Natural killer cell (primary cell): ENCODE data around the gene MYO5B. TPM values are rescaled to one million over a fixed set of nuclear protein-coding genes. Genes with fewer than 3 reads are reported as not detected.

Experiments used
- ATAC-seq, 3 donors: fragments of 150-1000 bp in 2 of 3; fragments of 200-7000 bp in 1 of 3; cut with Tn5 transposase; 1 replicate in 1 of 3; 2 replicates in 2 of 3; pipeline ENCODE4 v1.10.0; 2021; ENCODE audit warnings: mild to moderate bottlenecking in 2 of 3, moderate library complexity in 2 of 3
- DNase-seq, 2 donors: peaks; one replicate each; pipeline versions ENCODE4 v3.0.0 to v3.0.0-alpha.2; 2013 to 2021; ENCODE audit warnings: mixed read lengths in 1 of 2
- H3K27ac ChIP-seq: one replicate; pipeline ENCODE4 v1.5.1; 2013; ENCODE audit warnings: mild to moderate bottlenecking, low read length
- H3K27me3 ChIP-seq: one replicate; pipeline ENCODE4 v1.6.1; 2013; ENCODE audit warnings: low read length; ENCODE audit not compliant: control insufficient read depth, insufficient read depth
- H3K36me3 ChIP-seq: one replicate; pipeline ENCODE4 v1.6.1; 2013; ENCODE audit warnings: low read length; ENCODE audit not compliant: control insufficient read depth, insufficient read depth
- H3K4me1 ChIP-seq: one replicate; pipeline ENCODE4 v1.6.1; 2013; ENCODE audit warnings: low read length; ENCODE audit not compliant: control insufficient read depth, insufficient read depth
- H3K4me3 ChIP-seq: one replicate; pipeline ENCODE4 v1.5.1; 2013; ENCODE audit warnings: low read length
- H3K9me3 ChIP-seq: one replicate; pipeline ENCODE4 v1.6.1; 2013; ENCODE audit warnings: low read length; ENCODE audit not compliant: control insufficient read depth, insufficient read depth
- H3K27ac Mint-ChIP-seq, 2 donors: one replicate each; pipeline ENCODE4 v1.8.0; 2022; ENCODE audit warnings: mild to moderate bottlenecking in 2 of 2, mixed read lengths in 2 of 2, moderate library complexity in 1 of 2
- H3K27me3 Mint-ChIP-seq, 2 donors: one replicate each; pipeline ENCODE4 v1.8.0; 2022; ENCODE audit warnings: low read depth in 2 of 2, mixed read lengths in 2 of 2
- H3K36me3 Mint-ChIP-seq: one replicate; pipeline ENCODE4 v1.8.0; 2022; ENCODE audit warnings: mixed read lengths
- H3K4me1 Mint-ChIP-seq, 2 donors: one replicate each; pipeline ENCODE4 v1.8.0; 2022; ENCODE audit warnings: mixed read lengths in 2 of 2
- H3K4me3 Mint-ChIP-seq: one replicate; pipeline ENCODE4 v1.8.0; 2022; ENCODE audit warnings: mild to moderate bottlenecking, moderate library complexity, mixed read lengths
- H3K9me3 Mint-ChIP-seq, 2 donors: one replicate each; pipeline ENCODE4 v1.8.0; 2022; ENCODE audit warnings: mixed read lengths in 2 of 2
- WGBS: methylation state at CpG from one replicate; pipeline ENCODE4 v1.1.7; 2013; ENCODE audit warnings: missing lambda C conversion rate; ENCODE audit not compliant: insufficient coverage; 5-methylcytosine and 5-hydroxymethylcytosine counted together
- intact Hi-C: fragments of 100-400 bp; cut with micrococcal nuclease; formaldehyde crosslinking; loops from one replicate; pipeline ENCODE4 v1.14.2; 2022
- total RNA-seq, 4 donors: library from RNA; stranded (reverse); fragments of 120-200 nt in 1 of 4; gene quantifications; one replicate each; pipeline versions ENCODE4 v1.2.3 to v1.2.4, GENCODE V29; 2013 to 2022
- TF ChIP-seq, protein P1 (sequence below): fragments of 200-600 bp; IDR thresholded peaks from one replicate; pipeline ENCODE4 v1.8.0; 2022; ENCODE audit warnings: antibody characterized with exemption

Gene MYO5B
- total RNA-seq, 3 donors from 2014 or later (not counting 1 experiment from before 2014, with no cell fraction given) = 0.33 TPM; not detected in 2

DNA sequence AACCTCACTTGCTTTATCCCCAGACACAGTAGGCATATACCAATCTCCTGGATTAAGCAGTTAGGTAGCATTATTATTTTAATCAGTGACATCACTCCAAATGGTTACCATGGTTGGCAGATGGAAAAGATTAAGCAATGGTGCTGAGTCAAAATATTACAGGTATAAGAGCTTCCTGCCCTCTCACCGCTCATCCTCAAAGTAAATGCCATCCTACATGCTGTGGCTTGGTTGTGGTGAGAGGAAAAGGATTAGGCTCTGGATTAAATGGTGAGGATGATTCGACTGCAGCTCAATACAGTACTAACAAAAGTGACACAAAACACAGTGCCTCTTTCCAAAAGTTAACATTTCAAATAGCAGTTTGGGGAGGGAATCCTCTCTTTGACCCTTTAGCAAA lies 272.7 kb downstream of the MYO5B start:
- Mint-ChIP-seq H3K27ac (no peak overlapping the region), H3K4me3 (no peak overlapping the region), H3K4me1 (no peaks in the 10 kb centered on the region), H3K9me3 (no peaks in the 10 kb centered on the region), H3K27me3 (peaks cover 32 to 74% of the 10 kb centered on the region in 2 donors), H3K36me3 (no peaks in the 10 kb centered on the region)
- no peak overlapping the region for H3K27ac ChIP-seq
- intact Hi-C loops = no loop called here
- no peak for ATAC-seq
- DNase-seq = no peak
- WGBS = no CpG with 5 or more reads among the region's 2 CpGs
- no peak overlapping the region for H3K4me3 ChIP-seq
- no peaks in the 10 kb centered on the region for H3K27me3 ChIP-seq
- TF ChIP-seq, protein P1, sequence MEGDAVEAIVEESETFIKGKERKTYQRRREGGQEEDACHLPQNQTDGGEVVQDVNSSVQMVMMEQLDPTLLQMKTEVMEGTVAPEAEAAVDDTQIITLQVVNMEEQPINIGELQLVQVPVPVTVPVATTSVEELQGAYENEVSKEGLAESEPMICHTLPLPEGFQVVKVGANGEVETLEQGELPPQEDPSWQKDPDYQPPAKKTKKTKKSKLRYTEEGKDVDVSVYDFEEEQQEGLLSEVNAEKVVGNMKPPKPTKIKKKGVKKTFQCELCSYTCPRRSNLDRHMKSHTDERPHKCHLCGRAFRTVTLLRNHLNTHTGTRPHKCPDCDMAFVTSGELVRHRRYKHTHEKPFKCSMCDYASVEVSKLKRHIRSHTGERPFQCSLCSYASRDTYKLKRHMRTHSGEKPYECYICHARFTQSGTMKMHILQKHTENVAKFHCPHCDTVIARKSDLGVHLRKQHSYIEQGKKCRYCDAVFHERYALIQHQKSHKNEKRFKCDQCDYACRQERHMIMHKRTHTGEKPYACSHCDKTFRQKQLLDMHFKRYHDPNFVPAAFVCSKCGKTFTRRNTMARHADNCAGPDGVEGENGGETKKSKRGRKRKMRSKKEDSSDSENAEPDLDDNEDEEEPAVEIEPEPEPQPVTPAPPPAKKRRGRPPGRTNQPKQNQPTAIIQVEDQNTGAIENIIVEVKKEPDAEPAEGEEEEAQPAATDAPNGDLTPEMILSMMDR = no peak
- no peaks in the 10 kb centered on the region for H3K36me3 ChIP-seq
- H3K9me3 ChIP-seq = no peaks in the 10 kb centered on the region
- no peaks in the 10 kb centered on the region for H3K4me1 ChIP-seq

DNA sequence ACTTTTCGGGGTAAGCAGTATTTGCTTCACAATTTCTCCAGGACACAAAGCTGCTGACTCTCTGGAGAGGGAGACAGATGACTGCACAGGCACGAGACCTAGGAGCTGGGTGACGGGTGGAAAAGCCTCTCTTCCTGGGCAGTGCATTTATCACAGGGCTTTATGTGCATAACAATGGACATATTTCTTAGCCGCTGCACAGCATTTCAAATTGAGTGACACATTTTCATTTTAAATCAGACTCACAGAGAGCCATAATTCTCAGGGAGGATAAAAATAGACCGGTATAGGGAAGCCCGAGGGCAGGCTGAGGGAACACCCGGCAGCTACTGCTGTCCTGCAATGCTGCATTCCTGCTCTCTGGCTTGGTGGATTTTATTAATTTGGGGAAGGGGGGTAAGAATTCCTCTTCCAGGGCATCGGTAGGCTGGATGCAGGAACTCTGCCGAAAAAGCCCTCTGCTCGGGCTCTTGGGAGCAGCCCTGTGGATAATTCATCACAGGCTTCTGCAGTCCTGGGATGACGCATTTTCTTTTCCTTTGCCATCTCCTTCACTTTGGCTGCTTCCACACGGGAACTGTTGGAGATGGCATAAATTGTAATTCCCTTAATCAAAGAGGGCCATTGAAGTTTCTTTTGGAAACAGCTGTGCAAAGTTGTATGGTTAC lies 273.5 kb downstream of the MYO5B start:
- Histone ChIP-seq H3K27ac (no peak overlapping the region), H3K4me1 (no peaks in the 10 kb centered on the region), H3K9me3 (no peaks in the 10 kb centered on the region), H3K4me3 (no peak overlapping the region), H3K36me3 (no peaks in the 10 kb centered on the region), H3K27me3 (no peaks in the 10 kb centered on the region)
- DNase-seq (no peak), ATAC-seq (no peak)
- peaks cover 34 to 69% of the 10 kb centered on the region in 2 donors for H3K27me3 Mint-ChIP-seq
- intact Hi-C loops = no loop called here
- H3K9me3 Mint-ChIP-seq = no peaks in the 10 kb centered on the region
- 40% methylated on average over 12 of the region's 12 CpGs for WGBS
- TF ChIP-seq, protein P1 = no peak
- H3K27ac Mint-ChIP-seq = no peak overlapping the region
- H3K4me3 Mint-ChIP-seq = no peak overlapping the region
- H3K4me1 Mint-ChIP-seq = no peaks in the 10 kb centered on the region
- H3K36me3 Mint-ChIP-seq = no peaks in the 10 kb centered on the region

DNA sequence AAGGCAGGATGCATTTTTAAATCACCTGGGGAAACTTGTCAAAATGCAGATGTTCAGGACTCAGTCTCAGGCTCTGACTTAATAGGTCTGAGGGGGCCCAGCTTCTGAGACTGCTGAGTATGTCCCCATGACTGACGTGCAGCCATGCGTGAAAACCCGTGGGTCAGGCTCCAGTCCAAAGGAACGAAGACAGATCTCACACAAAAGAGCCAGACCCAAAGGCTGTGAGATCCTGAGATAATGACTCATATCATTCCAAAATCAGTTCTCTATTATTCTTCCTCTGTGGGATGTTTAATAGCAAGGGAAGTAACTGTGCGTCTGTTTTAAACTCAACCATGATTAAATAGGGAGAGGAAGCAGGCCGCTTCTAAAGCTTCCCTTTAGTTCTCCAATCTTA lies 274.2 kb downstream of the MYO5B start:
- ATAC-seq (no peak), DNase-seq (no peak)
- H3K27me3 Mint-ChIP-seq = peaks cover 40 to 72% of the 10 kb centered on the region in 2 donors
- no peak overlapping the region for H3K27ac Mint-ChIP-seq
- Histone ChIP-seq H3K4me1 (no peaks in the 10 kb centered on the region), H3K9me3 (no peaks in the 10 kb centered on the region), H3K27ac (no peak overlapping the region), H3K4me3 (no peak overlapping the region), H3K36me3 (no peaks in the 10 kb centered on the region), H3K27me3 (no peaks in the 10 kb centered on the region)
- no peaks in the 10 kb centered on the region for H3K4me1 Mint-ChIP-seq
- H3K4me3 Mint-ChIP-seq = no peak overlapping the region
- no peaks in the 10 kb centered on the region for H3K36me3 Mint-ChIP-seq
- H3K9me3 Mint-ChIP-seq = no peaks in the 10 kb centered on the region
- intact Hi-C loops = no loop called here
- 20% methylated on average over 3 of the region's 6 CpGs for WGBS
- TF ChIP-seq, protein P1 = no peak

DNA sequence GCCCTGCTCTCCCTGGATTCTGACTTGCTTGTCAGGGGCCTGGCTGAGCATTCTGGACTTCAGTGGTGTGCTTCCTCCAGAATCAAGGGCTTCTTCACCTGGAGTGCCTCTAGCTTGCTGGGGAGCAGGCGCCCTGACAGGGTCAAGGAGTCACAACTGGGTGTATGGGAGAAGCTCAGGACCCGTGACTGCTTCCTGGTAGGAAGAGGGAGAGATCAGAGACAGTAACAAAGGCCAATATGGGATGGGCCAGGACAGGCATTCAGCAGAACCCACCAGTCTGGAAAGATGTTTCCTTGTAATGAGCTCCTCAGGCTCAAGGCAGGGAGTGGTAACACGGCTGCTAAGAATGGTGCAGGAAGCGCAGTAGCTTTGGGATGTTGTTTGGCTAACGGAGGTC lies 277.2 kb downstream of the MYO5B start:
- no peak for ATAC-seq
- 84% methylated on average over 5 of the region's 5 CpGs for WGBS
- TF ChIP-seq, protein P1 = no peak
- no peak for DNase-seq
- Histone ChIP-seq H3K27me3 (no peaks in the 10 kb centered on the region), H3K27ac (no peak overlapping the region), H3K4me3 (no peak overlapping the region), H3K9me3 (no peaks in the 10 kb centered on the region), H3K36me3 (no peaks in the 10 kb centered on the region), H3K4me1 (no peaks in the 10 kb centered on the region)
- Mint-ChIP-seq H3K36me3 (no peaks in the 10 kb centered on the region), H3K4me1 (peaks cover 0 to under 1% of the 10 kb centered on the region in 2 donors), H3K27ac (no peak overlapping the region), H3K27me3 (peaks cover 40 to 62% of the 10 kb centered on the region in 2 donors), H3K9me3 (no peaks in the 10 kb centered on the region), H3K4me3 (no peak overlapping the region)
- intact Hi-C loops = no loop called here
